GM18517 (cell line): ENCODE results near the gene ABCA6.

Experiments used
- ATAC-seq: cut with Tn5 transposase; IDR thresholded peaks from one replicate; pipeline ENCODE4 v1.9.1; 2021; ENCODE audit warnings: mild to moderate bottlenecking, moderate library complexity; ENCODE audit not compliant: unreplicated experiment

Gene ABCA6

DNA sequence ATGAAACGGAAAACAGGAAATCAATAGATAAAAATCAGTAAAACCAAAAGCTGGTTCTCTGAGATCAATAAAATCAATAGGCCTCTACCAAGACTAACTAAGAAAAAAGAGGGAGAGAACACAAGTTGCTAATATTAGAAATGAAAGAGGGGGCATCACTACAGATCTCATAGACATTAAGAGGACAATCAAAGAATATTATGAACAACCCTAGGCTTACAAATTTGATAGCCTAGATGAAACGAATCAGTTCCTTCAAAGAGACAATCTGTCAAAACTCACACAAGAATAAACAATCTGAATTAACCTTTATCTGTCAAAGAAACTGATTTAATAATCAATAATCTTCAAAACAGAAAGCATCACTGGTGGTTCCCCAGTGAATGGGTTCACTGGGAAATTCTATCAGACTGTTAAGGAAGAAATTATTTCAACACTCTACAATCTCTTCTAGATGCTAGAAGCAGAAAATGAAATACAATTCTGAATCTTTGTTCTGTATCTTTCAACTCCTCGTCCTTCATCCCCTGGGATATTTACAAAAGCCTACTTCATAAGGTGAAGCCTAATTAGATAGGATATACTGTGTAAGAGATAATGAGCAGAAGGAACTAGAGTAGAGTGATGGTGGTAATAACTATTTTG is 85.4 kb downstream of the ABCA6 start:
- ATAC-seq, result no peak

DNA sequence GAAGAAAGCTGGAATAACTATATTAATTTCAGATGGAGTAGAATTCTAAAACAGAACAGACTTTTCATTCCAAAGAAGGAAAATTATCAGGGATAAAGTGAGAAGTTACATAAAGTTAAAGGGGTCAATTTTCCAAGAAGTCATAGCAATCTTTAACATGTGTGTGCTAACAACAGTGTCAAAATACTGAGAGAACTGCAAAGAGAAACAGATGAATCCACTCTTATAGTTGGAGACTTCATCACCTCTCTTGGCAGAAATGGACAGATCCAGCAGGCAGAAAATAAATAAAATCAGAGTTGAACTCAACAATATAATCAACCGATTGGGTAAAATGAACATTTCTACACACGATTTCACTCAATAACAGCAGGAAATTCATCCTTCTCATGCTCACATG is 86.4 kb downstream of the ABCA6 start:
- ATAC-seq, result no peak

DNA sequence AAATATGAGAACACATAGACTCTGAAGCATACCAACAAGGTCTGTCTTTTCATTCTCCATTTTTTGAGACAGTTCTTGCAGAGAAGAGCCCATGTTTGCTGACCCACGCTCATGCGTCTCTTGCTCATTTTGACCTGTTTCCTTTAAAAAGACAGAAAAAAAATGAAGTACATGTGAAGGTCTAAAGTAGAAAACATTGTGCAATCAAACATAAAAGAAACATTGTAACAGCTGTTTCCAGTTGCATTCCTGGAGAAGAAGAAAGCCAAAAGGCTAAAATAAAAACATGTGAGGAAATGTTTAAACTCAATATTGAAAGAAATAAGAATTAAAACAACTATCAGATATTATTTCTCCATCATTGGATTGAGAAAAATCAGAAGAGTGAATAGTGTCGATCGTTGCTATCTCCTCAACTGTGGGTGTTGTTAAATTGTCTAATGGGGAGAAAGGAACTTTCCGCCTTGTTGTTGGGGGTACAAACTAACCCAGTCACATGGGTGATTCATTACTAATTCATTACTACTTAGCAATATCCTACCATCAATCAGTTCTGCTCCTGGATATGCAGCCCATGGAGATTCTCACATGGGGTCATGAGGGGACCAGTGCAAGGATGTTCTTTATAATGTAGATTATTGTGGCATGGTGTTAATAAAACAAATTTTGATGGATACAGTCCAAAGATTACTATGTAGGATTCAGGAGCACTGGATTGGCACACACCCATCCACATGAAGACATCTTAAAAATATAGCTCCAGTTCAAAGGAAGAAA is 90.5 kb downstream of the ABCA6 start:
- no peak for ATAC-seq

DNA sequence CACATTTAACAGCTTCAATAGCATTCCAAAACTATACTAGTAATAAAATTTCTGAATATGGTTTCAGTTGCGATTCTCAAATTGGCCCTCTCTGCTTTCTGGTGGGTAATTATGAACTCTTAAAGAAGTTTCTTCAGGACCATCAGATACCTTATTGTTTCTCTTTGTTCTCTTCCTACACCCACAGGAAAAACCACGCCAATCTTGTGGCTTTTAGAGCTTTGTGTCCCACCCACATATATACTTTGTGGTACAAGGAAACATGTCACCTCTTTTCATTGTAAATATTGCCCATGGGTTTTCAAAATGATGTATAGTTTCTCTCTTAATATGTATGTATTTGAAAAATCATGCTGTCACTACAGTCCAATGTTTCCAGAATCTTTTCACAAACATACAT is 93.1 kb downstream of the ABCA6 start:
- no peak for ATAC-seq

DNA sequence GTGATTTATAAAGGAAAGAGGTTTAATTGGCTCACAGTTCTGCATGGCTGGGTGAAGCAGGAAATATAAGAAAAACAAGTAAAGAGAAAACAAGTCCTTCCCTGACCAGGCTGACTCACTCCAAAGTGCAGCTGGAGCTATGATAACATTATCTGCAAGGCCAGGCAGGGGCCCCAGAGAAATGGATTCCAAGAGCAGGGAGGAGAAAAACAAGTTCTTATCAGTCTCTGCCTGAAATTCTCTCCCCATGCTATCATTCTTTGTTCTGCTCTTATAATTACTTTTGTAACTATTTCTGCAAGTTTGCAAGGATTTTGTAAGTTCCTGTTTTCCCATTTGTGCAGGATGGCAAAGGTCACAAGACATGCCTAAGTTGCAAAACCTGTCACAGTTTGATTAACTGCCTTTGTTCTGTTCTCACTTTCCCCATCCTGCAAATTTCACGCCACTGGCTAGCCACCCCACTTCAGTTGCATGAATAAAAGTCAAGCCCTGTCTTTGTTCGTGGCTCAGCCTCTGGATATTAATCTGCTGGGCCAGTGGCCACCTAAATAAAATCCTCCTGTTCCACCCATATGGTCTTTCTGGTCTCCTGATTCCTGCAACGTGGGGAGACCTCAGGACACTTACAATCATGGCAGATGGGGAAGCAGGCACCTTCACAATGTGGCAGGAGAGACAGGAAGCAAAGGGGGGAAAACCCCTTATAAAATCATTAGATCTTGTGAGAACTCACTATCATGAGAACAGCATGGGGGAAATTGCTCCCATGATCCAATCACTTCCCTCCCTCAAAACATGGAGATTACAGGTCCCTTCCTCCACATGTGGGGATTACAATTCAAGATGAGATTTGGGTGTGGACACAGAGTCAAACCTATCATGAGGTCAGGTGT is 94.1 kb downstream of the ABCA6 start:
- ATAC-seq, result no peak

DNA sequence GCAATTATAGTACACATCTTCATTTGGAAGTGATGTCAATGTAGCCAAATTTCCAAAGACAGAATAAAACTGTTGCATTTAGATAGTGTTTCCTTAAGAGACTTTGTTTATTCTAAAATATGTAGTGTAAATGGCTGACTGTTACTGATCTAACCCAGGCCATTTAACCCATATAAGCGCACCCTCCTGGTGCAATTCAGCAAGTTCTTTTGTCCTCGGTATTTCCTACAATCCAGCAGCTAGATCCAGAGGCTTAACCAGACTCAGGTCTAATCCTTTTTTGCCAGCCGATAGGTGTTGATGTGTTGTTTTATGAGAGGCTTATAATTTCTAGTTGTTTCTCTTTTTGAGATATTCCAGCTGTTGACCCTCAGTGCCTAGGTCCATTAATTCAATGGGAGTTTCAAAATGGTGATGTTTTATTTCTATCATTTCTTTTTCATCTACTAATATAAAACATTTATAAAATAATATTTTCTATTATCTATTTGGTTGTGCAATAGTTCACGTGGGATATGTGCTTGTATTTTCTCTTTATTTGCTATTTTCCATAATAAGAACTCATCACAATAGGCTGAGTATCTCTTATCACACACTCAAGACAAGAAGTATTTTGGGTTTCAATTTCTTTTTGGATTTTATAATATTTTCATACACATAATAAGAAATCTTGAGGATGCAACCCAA is 95.4 kb downstream of the ABCA6 start:
- ATAC-seq, result no peak

DNA sequence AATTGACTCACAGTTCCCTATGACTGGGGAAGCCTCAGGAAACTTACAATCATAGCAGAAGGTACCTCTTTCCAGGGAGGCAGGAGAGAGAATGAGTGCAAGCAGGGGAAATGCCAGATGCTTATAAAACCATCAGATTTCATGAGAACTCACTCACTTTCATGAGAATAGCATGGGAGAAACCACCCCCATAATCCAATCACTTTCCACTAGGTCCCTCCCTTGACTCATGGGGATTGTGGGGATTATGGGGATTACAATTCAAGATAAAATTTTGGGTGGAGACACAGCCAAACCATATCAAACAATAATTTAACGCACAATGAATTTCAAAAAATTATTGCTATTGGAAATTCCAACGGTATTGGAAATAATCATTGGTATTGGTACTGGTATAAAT is 96.0 kb downstream of the ABCA6 start:
- no peak for ATAC-seq

DNA sequence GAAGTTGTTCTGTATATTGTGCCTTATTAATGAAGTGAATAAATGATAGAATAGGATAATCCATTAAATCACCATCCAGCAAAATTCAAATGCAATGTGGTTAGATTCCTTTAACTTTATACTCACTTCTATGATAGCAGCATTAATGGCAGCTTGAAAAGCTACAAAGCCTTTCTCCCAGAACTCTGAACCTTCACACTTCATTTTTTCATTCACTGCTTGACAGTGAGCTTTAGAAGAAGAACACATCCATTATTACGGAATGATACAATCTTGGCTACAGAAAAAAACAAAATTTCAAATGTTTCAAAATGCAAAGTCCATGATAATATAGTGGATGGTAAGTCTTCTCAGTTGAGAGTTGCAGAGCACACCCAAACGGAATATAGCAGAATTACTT is 97.3 kb downstream of the ABCA6 start:
- ATAC-seq, result no peak

DNA sequence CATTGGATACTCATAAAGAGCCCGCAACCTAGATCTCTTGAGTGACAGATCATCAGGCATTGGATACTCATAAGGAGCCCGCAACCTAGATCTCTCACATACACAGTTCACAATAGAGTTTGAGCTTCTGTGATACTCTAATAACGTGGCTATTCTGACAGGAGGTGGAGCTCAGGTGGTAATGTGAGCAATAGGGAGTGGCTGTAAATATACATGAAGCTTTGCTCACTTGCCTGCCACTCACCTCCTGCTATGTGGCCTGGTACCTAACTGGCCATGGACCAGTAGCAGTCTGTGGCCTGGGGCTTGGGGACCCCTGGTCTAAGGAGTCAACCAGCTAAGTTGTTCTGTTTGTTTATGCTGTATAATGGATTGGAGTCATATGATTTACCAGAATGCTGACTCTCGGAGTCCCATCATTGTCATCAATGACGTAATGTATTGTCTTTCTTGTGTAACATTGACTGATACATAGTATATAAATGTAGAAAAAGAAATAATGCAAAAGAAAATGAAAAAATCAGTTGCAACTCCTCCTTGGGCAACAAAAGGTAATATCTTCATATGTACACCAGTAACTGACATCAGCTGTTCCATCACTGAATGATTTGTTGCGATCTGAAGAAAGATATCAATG is 98.5 kb downstream of the ABCA6 start:
- no peak for ATAC-seq

DNA sequence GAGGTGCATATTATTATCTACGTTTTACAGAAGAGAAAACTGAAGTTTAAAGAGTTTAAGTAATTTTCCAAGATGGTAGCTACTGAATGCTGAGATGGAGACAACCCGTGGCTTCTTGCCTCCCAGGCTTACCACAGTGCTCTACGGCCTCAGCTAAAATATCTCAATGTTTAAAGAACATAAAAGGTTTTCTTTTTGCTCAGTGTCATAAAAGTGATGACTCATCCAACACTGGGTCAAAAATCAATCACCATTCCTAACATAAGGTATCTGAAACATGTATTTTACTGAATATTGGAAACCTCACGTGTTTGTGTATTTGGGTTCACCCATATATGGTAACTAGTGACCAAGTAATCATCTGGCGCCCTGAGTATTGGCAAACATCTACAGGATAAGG is 99.4 kb downstream of the ABCA6 start:
- no peak for ATAC-seq

DNA sequence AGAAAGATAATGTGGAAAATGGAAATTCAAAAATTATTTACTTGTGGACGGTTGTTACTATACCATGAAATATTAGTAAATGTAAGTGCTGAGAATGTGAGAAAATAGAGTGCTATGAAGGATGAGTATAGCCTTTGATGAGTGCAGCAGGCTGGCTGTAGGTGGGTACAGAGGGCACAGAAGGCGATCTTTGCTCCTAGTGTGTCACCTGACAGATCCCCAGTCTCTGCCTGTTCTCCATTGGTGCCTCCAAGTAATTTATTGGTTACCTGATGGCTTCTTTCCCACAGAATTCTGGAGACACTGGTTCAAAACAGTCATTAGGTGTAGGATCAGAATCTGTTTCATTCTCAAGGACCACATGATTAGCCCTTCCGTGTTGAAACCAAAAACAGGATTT is 109.9 kb downstream of the ABCA6 start:
- no peak for ATAC-seq

DNA sequence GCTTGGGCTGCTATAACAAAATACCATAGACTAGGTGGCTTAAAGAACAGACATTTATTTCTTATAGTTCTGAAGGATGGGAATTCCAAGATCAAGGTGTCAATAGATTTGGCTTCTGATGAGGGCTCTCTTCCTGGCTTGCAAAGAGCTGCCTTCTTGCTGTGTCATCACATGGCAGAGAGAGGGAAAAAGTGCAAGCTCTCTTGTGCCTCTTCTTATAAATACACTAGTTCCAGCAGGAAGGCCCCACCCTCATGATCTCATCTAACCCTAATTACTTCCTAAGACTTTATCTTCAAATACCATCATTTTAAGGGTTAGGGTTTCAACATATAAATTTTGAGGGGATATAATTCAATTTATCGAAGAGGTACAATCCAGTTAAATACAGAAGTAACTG is 111.5 kb downstream of the ABCA6 start:
- no peak for ATAC-seq
